Measurements from ENCODE around the gene OPRL1.

The OPRL1 gene

GRCh38 chr20:64072498-64073063, 7.3 kb upstream of the OPRL1 start:
- ATAC-seq: no peak

- ATAC-seq: no peak
These were observed 6.3 kb upstream of the OPRL1 start for GRCh38 chr20:64073476-64074183.

- no peak for ATAC-seq
These were observed 5.6 kb upstream of the OPRL1 start for GRCh38 chr20:64074184-64074789.

- no peak for ATAC-seq
These were observed 4.9 kb upstream of the OPRL1 start for GRCh38 chr20:64074963-64075362.

GRCh38 chr20:64075556-64075955, 4.3 kb upstream of the OPRL1 start:
- ATAC-seq: no peak

GRCh38 chr20:64076061-64076997, 3.6 kb upstream of the OPRL1 start:
- ATAC-seq: no peak

GRCh38 chr20:64077094-64077493, 2.8 kb upstream of the OPRL1 start:
- ATAC-seq: peak; percentile 14 to 19

GRCh38 chr20:64077541-64077875, 2.4 kb upstream of the OPRL1 start:
- ATAC-seq: no peak

GRCh38 chr20:64077876-64078551, 1.9 kb upstream of the OPRL1 start:
- peak in 1 of 2 donors; percentile 45 for ATAC-seq

- ATAC-seq: no peak
These were observed 979 bp upstream of the OPRL1 start for GRCh38 chr20:64078934-64079272.

- peak; percentile 21 to 45 for ATAC-seq
These were observed 439 bp upstream of the OPRL1 start, which contains the start of gene RGS19 for GRCh38 chr20:64079273-64080012. Gene RGS19, minus strand, starts transcription at chr20:64079518. Its CDS starts 2,632 bp downstream, at chr20:64076886.

- ATAC-seq: no peak
These were observed 1.1 kb downstream of the OPRL1 start for GRCh38 chr20:64080813-64081623.

- no peak for ATAC-seq
These were observed 1.7 kb downstream of the OPRL1 start for GRCh38 chr20:64081624-64081964.

- no peak for ATAC-seq
These were observed 2.3 kb downstream of the OPRL1 start for GRCh38 chr20:64082126-64082731.

- ATAC-seq: no peak
These were observed 3.0 kb downstream of the OPRL1 start for GRCh38 chr20:64082820-64083377.

- peak; percentile 50 to 54 for ATAC-seq
These were observed 3.5 kb downstream of the OPRL1 start for GRCh38 chr20:64083378-64083803.

- ATAC-seq: no peak
These were observed 4.2 kb downstream of the OPRL1 start, which contains the start of gene LKAAEAR1 for GRCh38 chr20:64083804-64084684. Gene LKAAEAR1, minus strand, starts transcription at chr20:64084398. Its CDS starts 179 bp downstream, at chr20:64084219.

- no peak for ATAC-seq
These were observed 4.8 kb downstream of the OPRL1 start for GRCh38 chr20:64084685-64085152.

GRCh38 chr20:64086801-64087200, 6.9 kb downstream of the OPRL1 start:
- ATAC-seq: no peak
